Adrenal gland (tissue), 5 donors: ENCODE results near the gene KCNQ4.

Experiments
- POLR2A ChIP-seq, 2 donors: fragments of 450-650 bp; IDR thresholded peaks; one replicate each; pipeline ENCODE4 v1.6.1; 2017; ENCODE audit warnings: antibody characterized with exemption in 2 of 2, mild to moderate bottlenecking in 2 of 2, moderate library complexity in 1 of 2
- TF ChIP-seq, protein P1 (sequence below), 6 experiments: fragments of 450-650 bp in 4 of 6; fragments of 200-600 bp in 2 of 6; sonication (generic) in 1 of 6; IDR thresholded peaks; 1 replicate in 5 of 6; 2 replicates in 1 of 6; pipeline versions ENCODE4 v1.5.1 to v1.8.0; 2016 to 2021; ENCODE audit warnings: antibody characterized with exemption in 6 of 6, mild to moderate bottlenecking in 2 of 6, moderate library complexity in 1 of 6
- donor health status: DM: no; HTN: no; CAD: no.

DNA sequence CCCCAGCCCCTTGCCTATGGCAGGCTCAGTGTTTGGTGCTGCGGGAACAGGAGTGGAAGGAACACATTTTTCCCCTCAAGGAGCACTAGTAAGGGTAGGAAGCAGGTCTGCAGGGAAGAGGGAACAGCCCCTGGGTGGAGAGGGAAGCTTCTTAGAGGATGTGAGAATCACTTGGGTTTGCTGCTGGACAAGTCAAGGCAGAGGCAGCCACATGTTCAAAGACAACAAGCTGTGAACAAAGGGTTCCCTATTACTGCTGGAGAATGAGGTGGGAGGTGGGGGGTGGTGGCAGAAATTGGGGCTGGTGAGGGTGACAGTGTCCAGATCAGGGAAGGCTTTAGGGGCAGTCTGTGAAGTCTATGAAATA is 103.4 kb downstream of the KCNQ4 start:
- TF ChIP-seq, protein P1, sequence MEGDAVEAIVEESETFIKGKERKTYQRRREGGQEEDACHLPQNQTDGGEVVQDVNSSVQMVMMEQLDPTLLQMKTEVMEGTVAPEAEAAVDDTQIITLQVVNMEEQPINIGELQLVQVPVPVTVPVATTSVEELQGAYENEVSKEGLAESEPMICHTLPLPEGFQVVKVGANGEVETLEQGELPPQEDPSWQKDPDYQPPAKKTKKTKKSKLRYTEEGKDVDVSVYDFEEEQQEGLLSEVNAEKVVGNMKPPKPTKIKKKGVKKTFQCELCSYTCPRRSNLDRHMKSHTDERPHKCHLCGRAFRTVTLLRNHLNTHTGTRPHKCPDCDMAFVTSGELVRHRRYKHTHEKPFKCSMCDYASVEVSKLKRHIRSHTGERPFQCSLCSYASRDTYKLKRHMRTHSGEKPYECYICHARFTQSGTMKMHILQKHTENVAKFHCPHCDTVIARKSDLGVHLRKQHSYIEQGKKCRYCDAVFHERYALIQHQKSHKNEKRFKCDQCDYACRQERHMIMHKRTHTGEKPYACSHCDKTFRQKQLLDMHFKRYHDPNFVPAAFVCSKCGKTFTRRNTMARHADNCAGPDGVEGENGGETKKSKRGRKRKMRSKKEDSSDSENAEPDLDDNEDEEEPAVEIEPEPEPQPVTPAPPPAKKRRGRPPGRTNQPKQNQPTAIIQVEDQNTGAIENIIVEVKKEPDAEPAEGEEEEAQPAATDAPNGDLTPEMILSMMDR (IDR thresholded peaks at IDR 0.05): no peak
- TF ChIP-seq POLR2A (IDR thresholded peaks at IDR 0.05): no peak
